ENCODE results near the gene NDUFB6. TPM values are rescaled to one million over a fixed set of nuclear protein-coding genes. Genes with fewer than 3 reads are reported as not detected.

NDUFB6 gene
- total RNA-seq, 1 experiment from 2014 or later = 60.2 TPM

DNA sequence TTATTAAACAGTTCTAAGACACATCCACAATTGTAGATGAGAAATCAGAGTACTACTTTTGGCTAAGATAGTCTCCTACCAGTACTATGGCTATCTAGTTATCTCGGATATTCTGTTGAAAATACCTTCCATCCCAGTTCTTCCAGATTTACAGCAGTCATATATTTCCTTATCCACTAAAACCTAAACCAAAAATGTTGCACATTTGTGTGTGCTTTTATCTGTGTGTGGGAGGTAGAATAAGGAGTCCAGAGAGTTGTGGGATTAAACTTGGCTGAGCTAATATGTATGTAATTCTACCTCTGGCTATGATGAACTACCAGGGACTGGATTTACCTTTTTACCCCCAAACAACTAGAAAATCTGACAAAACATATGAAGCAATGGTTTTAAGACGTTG lies 17.5 kb upstream of the NDUFB6 start:
- no peak overlapping the region for H3K27ac ChIP-seq (ENCODE audit: insufficient read length, low read depth, low read length)
- TF ChIP-seq, protein P1, sequence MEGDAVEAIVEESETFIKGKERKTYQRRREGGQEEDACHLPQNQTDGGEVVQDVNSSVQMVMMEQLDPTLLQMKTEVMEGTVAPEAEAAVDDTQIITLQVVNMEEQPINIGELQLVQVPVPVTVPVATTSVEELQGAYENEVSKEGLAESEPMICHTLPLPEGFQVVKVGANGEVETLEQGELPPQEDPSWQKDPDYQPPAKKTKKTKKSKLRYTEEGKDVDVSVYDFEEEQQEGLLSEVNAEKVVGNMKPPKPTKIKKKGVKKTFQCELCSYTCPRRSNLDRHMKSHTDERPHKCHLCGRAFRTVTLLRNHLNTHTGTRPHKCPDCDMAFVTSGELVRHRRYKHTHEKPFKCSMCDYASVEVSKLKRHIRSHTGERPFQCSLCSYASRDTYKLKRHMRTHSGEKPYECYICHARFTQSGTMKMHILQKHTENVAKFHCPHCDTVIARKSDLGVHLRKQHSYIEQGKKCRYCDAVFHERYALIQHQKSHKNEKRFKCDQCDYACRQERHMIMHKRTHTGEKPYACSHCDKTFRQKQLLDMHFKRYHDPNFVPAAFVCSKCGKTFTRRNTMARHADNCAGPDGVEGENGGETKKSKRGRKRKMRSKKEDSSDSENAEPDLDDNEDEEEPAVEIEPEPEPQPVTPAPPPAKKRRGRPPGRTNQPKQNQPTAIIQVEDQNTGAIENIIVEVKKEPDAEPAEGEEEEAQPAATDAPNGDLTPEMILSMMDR (conservative IDR thresholded peaks at IDR 0.05) = no peak

More for the DNA sequence above, 17.5 kb upstream of the NDUFB6 start:
- peaks cover 2% of the 10 kb centered on the region for H3K27me3 Mint-ChIP-seq (ENCODE audit: low read depth)
- H3K79me2 ChIP-seq (ENCODE audit: insufficient read depth, low read length) = no peaks in the 10 kb centered on the region
- no peak overlapping the region for H2BK12ac ChIP-seq (ENCODE audit: insufficient read length, low read depth, low read length)
- H3K4me1 Mint-ChIP-seq = no peaks in the 10 kb centered on the region
- no peak overlapping the region for H3K23ac ChIP-seq (ENCODE audit: insufficient read length, low read depth, low read length)
- no CpG with 5 or more reads among the region's 2 CpGs for WGBS (ENCODE audit: extremely low coverage, insufficient read length, low lambda C conversion rate)
- no peak overlapping the region for H3K18ac ChIP-seq (ENCODE audit: insufficient read length, low read depth, low read length)
- H3K56ac ChIP-seq (ENCODE audit: insufficient read length, low read depth, low read length) = no peak overlapping the region
- H4K91ac ChIP-seq (ENCODE audit: insufficient read length, low read depth, low read length) = no peak overlapping the region
- H4K8ac ChIP-seq (replicated peaks; ENCODE audit: insufficient read length, low read depth, low read length) = no peak overlapping the region
- H3K9me3 Mint-ChIP-seq = peaks cover 3 to 7% of the 10 kb centered on the region in 2 experiments; a peak in 3 of 5 replicates
- no peaks in the 10 kb centered on the region for H3K23me2 ChIP-seq (ENCODE audit: insufficient read length, low read depth, low read length, poor library complexity, severe bottlenecking)
- H4K20me1 ChIP-seq (ENCODE audit: control insufficient read depth, insufficient read depth, insufficient read length) = no peaks in the 10 kb centered on the region
- no peak overlapping the region for H3K9ac ChIP-seq (ENCODE audit: extremely low read depth, insufficient read length, low read length)
- H3K4me3 Mint-ChIP-seq = no peak overlapping the region
- H3K14ac ChIP-seq (ENCODE audit: insufficient read depth, low read length) = no peak overlapping the region
- no peak overlapping the region for H4K5ac ChIP-seq (ENCODE audit: insufficient read length, low read depth, low read length)
- H2AK5ac ChIP-seq (ENCODE audit: insufficient read length, low read length) = no peak overlapping the region
- no peak overlapping the region for H3T11ph ChIP-seq (ENCODE audit: low read length)
- no peak overlapping the region for H2BK20ac ChIP-seq (ENCODE audit: low read depth, low read length, poor library complexity, severe bottlenecking)
- no peak overlapping the region for H3K4me2 ChIP-seq (ENCODE audit: insufficient read depth, insufficient read length, low read length)
- no peaks in the 10 kb centered on the region for H3K36me3 Mint-ChIP-seq (ENCODE audit: insufficient read depth in 1 of 3, low read depth in 3 of 3)
- H3K27me3 ChIP-seq (ENCODE audit: insufficient read depth, low read length) = no peaks in the 10 kb centered on the region
- no peak overlapping the region for H2BK15ac ChIP-seq (ENCODE audit: low read depth, low read length)
- no peak overlapping the region for H2AFZ ChIP-seq (ENCODE audit: low read length)
- no peak overlapping the region for H3K4ac ChIP-seq (ENCODE audit: low read depth, low read length)
- H3K4me1 ChIP-seq (ENCODE audit: insufficient read depth, low read length) = no peaks in the 10 kb centered on the region
- no peaks in the 10 kb centered on the region for H3K9me3 ChIP-seq (ENCODE audit: control insufficient read depth, low read depth, low read length)
- no peak overlapping the region for H2BK5ac ChIP-seq (ENCODE audit: insufficient read length, low read length)
- no peak for DNase-seq
- no peaks in the 10 kb centered on the region for H3K79me1 ChIP-seq (ENCODE audit: insufficient read depth, low read depth, low read length, poor library complexity, severe bottlenecking)
- no peak overlapping the region for H2BK120ac ChIP-seq (ENCODE audit: low read depth, low read length, poor library complexity, severe bottlenecking)
- H3K27ac Mint-ChIP-seq = no peak overlapping the region

Measured in H9 (cell line).